Astrocyte (in vitro differentiated cells and primary cell): ENCODE results near the gene KAT2A.

ENCODE experiments used
- CTCF ChIP-seq: IDR thresholded peaks from 2 replicates; pipeline ENCODE4 v1.5.1; 2011; ENCODE audit warnings: low read depth, mild to moderate bottlenecking, inconsistent platforms, low read length, moderate library complexity; ENCODE audit not compliant: insufficient read depth
- EZH2 ChIP-seq: IDR thresholded peaks from 2 replicates; pipeline ENCODE4 v1.6.1; 2012; ENCODE audit warnings: mild to moderate bottlenecking, low read length, inconsistent platforms; ENCODE audit not compliant: insufficient read depth

- TF ChIP-seq CTCF (no peak), EZH2 (no peak)
Observed at GRCh38 chr17:42112552-42113176, 8.5 kb downstream of the KAT2A start, which contains the start of gene DHX58.
